Endothelial cell (in vitro differentiated cells): Measurements from ENCODE around the gene PTPRD. TPM values are rescaled to one million over a fixed set of nuclear protein-coding genes. Genes with fewer than 3 reads are reported as not detected.
"Not testable (repeated sequence)": the region's sequence is repeated elsewhere in the genome, so short reads cannot be mapped to it uniquely, and the experiment has no call there.

Source experiments
- DNase-seq: peaks from one replicate; pipeline ENCODE4 v3.0.0; 2021; ENCODE audit warnings: low spot score
- H3K27ac Mint-ChIP-seq: one replicate; pipeline ENCODE4 v1.8.0; 2021; ENCODE audit warnings: mixed read lengths, inconsistent platforms; ENCODE audit not compliant: unreplicated experiment
- H3K27me3 Mint-ChIP-seq: one replicate; pipeline ENCODE4 v1.8.0; 2021; ENCODE audit warnings: mild to moderate bottlenecking, moderate library complexity, mixed read lengths, inconsistent platforms; ENCODE audit not compliant: unreplicated experiment
- H3K36me3 Mint-ChIP-seq: one replicate; pipeline ENCODE4 v1.8.0; 2021; ENCODE audit warnings: mild to moderate bottlenecking, low read depth, mixed read lengths, inconsistent platforms; ENCODE audit not compliant: unreplicated experiment
- H3K4me1 Mint-ChIP-seq: one replicate; pipeline ENCODE4 v1.8.0; 2021; ENCODE audit warnings: mild to moderate bottlenecking, mixed read lengths, inconsistent platforms; ENCODE audit not compliant: unreplicated experiment
- H3K4me3 Mint-ChIP-seq: one replicate; pipeline ENCODE4 v1.8.0; 2021; ENCODE audit warnings: mild to moderate bottlenecking, mixed read lengths, inconsistent platforms; ENCODE audit not compliant: unreplicated experiment
- H3K9me3 Mint-ChIP-seq: one replicate; pipeline ENCODE4 v1.8.0; 2021; ENCODE audit warnings: mixed read lengths, inconsistent platforms; ENCODE audit not compliant: unreplicated experiment
- CTCF ChIP-seq: fragments of 200-600 bp; sonication (generic); IDR thresholded peaks from one replicate; pipeline ENCODE4 v1.5.0; 2021; ENCODE audit warnings: antibody characterized with exemption; ENCODE audit not compliant: unreplicated experiment
- total RNA-seq: library from RNA; stranded (reverse); fragmentation: NEBNext Ultra II Directional; extraction: Animal tissue kit (Norgen Biotek cat#: 25700); gene quantifications from one replicate; pipeline ENCODE4 v1.2.1, GENCODE V29; 2021; ENCODE audit not compliant: unreplicated experiment

PTPRD gene
- total RNA-seq, 1 donor from 2014 or later, result 47.8 TPM

GRCh38 chr9:9099646-9100045 is 1513.2 kb downstream of the PTPRD start:
- H3K27me3 Mint-ChIP-seq, result no peaks in the 10 kb centered on the region
- TF ChIP-seq CTCF, result no peak
- no peak for DNase-seq
- no peaks in the 10 kb centered on the region for H3K36me3 Mint-ChIP-seq
- no peak overlapping the region for H3K4me3 Mint-ChIP-seq
- no peaks in the 10 kb centered on the region for H3K4me1 Mint-ChIP-seq
- H3K9me3 Mint-ChIP-seq, result no peaks in the 10 kb centered on the region
- H3K27ac Mint-ChIP-seq, result no peak overlapping the region

- not testable (repeated sequence) for H3K27me3 Mint-ChIP-seq, H3K4me3 Mint-ChIP-seq, H3K27ac Mint-ChIP-seq, DNase-seq, H3K4me1 Mint-ChIP-seq, H3K36me3 Mint-ChIP-seq, H3K9me3 Mint-ChIP-seq
Observed at GRCh38 chr9:9097254-9097653, 1515.5 kb downstream of the PTPRD start.

- no peak for TF ChIP-seq CTCF
- no peak for DNase-seq
- Mint-ChIP-seq H3K4me1 (no peaks in the 10 kb centered on the region), H3K36me3 (no peaks in the 10 kb centered on the region), H3K27me3 (no peaks in the 10 kb centered on the region), H3K4me3 (no peak overlapping the region), H3K9me3 (no peaks in the 10 kb centered on the region), H3K27ac (no peak overlapping the region)
Observed at GRCh38 chr9:9091387-9091786, 1521.4 kb downstream of the PTPRD start.

- Mint-ChIP-seq H3K27ac (no peak overlapping the region), H3K4me1 (no peaks in the 10 kb centered on the region), H3K36me3 (no peaks in the 10 kb centered on the region), H3K27me3 (no peaks in the 10 kb centered on the region), H3K4me3 (no peak overlapping the region), H3K9me3 (no peaks in the 10 kb centered on the region)
- no peak for DNase-seq
- no peak for TF ChIP-seq CTCF
Observed at GRCh38 chr9:9079473-9079872, 1533.3 kb downstream of the PTPRD start.

GRCh38 chr9:9078301-9078700 is 1534.5 kb downstream of the PTPRD start:
- no peak overlapping the region for H3K4me3 Mint-ChIP-seq
- no peaks in the 10 kb centered on the region for H3K36me3 Mint-ChIP-seq
- H3K9me3 Mint-ChIP-seq, result no peaks in the 10 kb centered on the region
- no peak overlapping the region for H3K27ac Mint-ChIP-seq
- no peak for DNase-seq
- TF ChIP-seq CTCF, result no peak
- no peaks in the 10 kb centered on the region for H3K4me1 Mint-ChIP-seq
- H3K27me3 Mint-ChIP-seq, result no peaks in the 10 kb centered on the region

GRCh38 chr9:9061627-9062026 is 1551.2 kb downstream of the PTPRD start:
- no peaks in the 10 kb centered on the region for H3K9me3 Mint-ChIP-seq
- H3K27me3 Mint-ChIP-seq, result no peaks in the 10 kb centered on the region
- TF ChIP-seq CTCF, result no peak
- no peak overlapping the region for H3K27ac Mint-ChIP-seq
- H3K36me3 Mint-ChIP-seq, result no peaks in the 10 kb centered on the region
- no peak for DNase-seq
- no peak overlapping the region for H3K4me3 Mint-ChIP-seq
- no peaks in the 10 kb centered on the region for H3K4me1 Mint-ChIP-seq
